DOHH2 (cell line): ENCODE data around the gene DHCR24.
"Not testable (repeated sequence)": the region's sequence is repeated elsewhere in the genome, so short reads cannot be mapped to it uniquely, and the experiment has no call there.

Experiments
- H3F3A ChIP-seq: fragments of 200-600 bp; sonication (generic), shearing (Covaris generic); 2 replicates; pipeline ENCODE4 v1.6.0; 2016; ENCODE audit warnings: antibody characterized with exemption, mild to moderate bottlenecking; ENCODE audit not compliant: control insufficient read depth, insufficient read depth
- H3K27ac ChIP-seq: fragments of 200-600 bp; sonication (generic); 2 replicates; pipeline ENCODE4 v1.5.1; 2014; ENCODE audit warnings: low read depth, mild to moderate bottlenecking, low read length, moderate library complexity
- H3K27me3 ChIP-seq: fragments of 200-600 bp; sonication (generic); 2 replicates; pipeline ENCODE4 v1.6.1; 2014; ENCODE audit warnings: mild to moderate bottlenecking, low read length, mixed read lengths; ENCODE audit not compliant: control insufficient read depth
- H3K36me3 ChIP-seq: fragments of 200-600 bp; sonication (generic); 2 replicates; pipeline ENCODE4 v1.6.1; 2014; ENCODE audit warnings: mild to moderate bottlenecking, low read length, moderate library complexity, mixed read lengths; ENCODE audit not compliant: control insufficient read depth
- H3K4me1 ChIP-seq: fragments of 200-600 bp; sonication (generic); 2 replicates; pipeline ENCODE4 v1.6.1; 2014; ENCODE audit warnings: mild to moderate bottlenecking, low read length, mixed read lengths; ENCODE audit not compliant: control insufficient read depth
- H3K4me2 ChIP-seq: fragments of 200-600 bp; sonication (generic); 2 replicates; pipeline ENCODE4 v1.6.0; 2014; ENCODE audit warnings: mild to moderate bottlenecking, low read length, moderate library complexity
- H3K4me3 ChIP-seq: fragments of 200-600 bp; sonication (generic); 2 replicates; pipeline ENCODE4 v1.5.1; 2014; ENCODE audit warnings: mild to moderate bottlenecking, low read length, mixed read lengths
- H3K79me2 ChIP-seq: fragments of 200-600 bp; sonication (generic); 2 replicates; pipeline ENCODE4 v1.6.1; 2014; ENCODE audit warnings: mild to moderate bottlenecking, low read length, mixed read lengths; ENCODE audit not compliant: control insufficient read depth
- H3K9me2 ChIP-seq: fragments of 200-600 bp; sonication (generic); replicated peaks from 2 replicates; pipeline ENCODE4 v1.6.1; 2014; ENCODE audit warnings: mild to moderate bottlenecking, low read length, mixed read lengths; ENCODE audit not compliant: control insufficient read depth
- H3K9me3 ChIP-seq: fragments of 200-600 bp; sonication (generic); 2 replicates; pipeline ENCODE4 v1.6.1; 2014; ENCODE audit warnings: antibody characterized with exemption, low read length, mixed read lengths; ENCODE audit not compliant: control insufficient read depth, insufficient read depth
- H4K20me1 ChIP-seq: fragments of 200-600 bp; sonication (generic); 2 replicates; pipeline ENCODE4 v1.6.0; 2014; ENCODE audit warnings: low read depth, mild to moderate bottlenecking, antibody characterized with exemption, low read length, moderate library complexity; ENCODE audit not compliant: control insufficient read depth, insufficient read depth
- CTCF ChIP-seq: fragments of 200-600 bp; sonication (generic); IDR thresholded peaks from one replicate; pipeline ENCODE4 v1.5.1; 2014; ENCODE audit warnings: antibody characterized with exemption, mild to moderate bottlenecking, low read depth, low read length; ENCODE audit not compliant: poor library complexity, severe bottlenecking
- EZH2phosphoT487 ChIP-seq: fragments of 200-600 bp; sonication (generic); IDR thresholded peaks from 2 replicates; pipeline ENCODE4 v1.6.1; 2017; ENCODE audit warnings: borderline replicate concordance, mild to moderate bottlenecking, antibody characterized with exemption, low read length, moderate library complexity, mixed read lengths

DHCR24 gene

DNA sequence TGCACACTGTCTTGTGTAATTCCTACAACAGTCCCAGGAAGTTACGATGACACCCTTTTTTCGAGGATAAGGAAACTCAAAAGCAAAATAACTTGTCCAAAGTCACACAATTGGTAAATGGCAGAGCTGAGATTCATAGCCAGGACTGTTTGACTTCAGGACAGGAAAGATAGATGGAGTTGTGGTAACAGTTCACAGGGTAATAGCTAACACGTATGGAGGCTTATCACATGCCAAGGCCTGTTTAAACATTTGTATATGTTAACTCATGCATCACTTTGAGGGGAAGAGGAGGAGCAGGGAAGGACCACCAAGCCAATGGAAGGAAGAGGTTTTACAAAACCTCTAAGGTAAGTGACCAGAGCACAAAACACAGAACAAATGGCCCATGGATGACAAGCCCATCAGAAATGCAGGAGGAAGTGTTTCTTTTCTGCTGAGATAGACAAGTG lies 2.8 kb downstream of the DHCR24 start:
- no peaks in the 10 kb centered on the region for H3F3A ChIP-seq
- H3K27ac ChIP-seq = no peak overlapping the region
- peaks cover 69% of the 10 kb centered on the region for H3K4me1 ChIP-seq
- peaks cover 30% of the 10 kb centered on the region for H4K20me1 ChIP-seq
- H3K9me2 ChIP-seq = no peaks in the 10 kb centered on the region
- H3K79me2 ChIP-seq = peaks cover 88% of the 10 kb centered on the region
- peaks cover 8% of the 10 kb centered on the region; the same call in 1 of the 2 replicates for H3K9me3 ChIP-seq
- no peaks in the 10 kb centered on the region for H3K27me3 ChIP-seq
- peak overlapping the region; percentile 92; the same call in 1 of the 2 replicates for H3K4me3 ChIP-seq
- H3K4me2 ChIP-seq = peak overlapping the region; percentile 100
- H3K36me3 ChIP-seq = peaks cover 78% of the 10 kb centered on the region
- TF ChIP-seq EZH2phosphoT487 (no peak), CTCF (no peak)

- peaks cover 94% of the 10 kb centered on the region for H3K79me2 ChIP-seq
- peaks cover 69% of the 10 kb centered on the region for H3K4me1 ChIP-seq
- H3K4me3 ChIP-seq = peak overlapping the region; percentile 92; the same call in 1 of the 2 replicates
- H3K4me2 ChIP-seq = peak overlapping the region; percentile 100
- TF ChIP-seq EZH2phosphoT487 (no peak), CTCF (no peak)
- no peak overlapping the region for H3K27ac ChIP-seq
- H3K9me2 ChIP-seq = no peaks in the 10 kb centered on the region
- H4K20me1 ChIP-seq = peaks cover 30% of the 10 kb centered on the region
- no peaks in the 10 kb centered on the region for H3F3A ChIP-seq
- peaks cover 84% of the 10 kb centered on the region for H3K36me3 ChIP-seq
- H3K9me3 ChIP-seq = peaks cover 8% of the 10 kb centered on the region; the same call in 1 of the 2 replicates
- no peaks in the 10 kb centered on the region for H3K27me3 ChIP-seq
Observed at GRCh38 chr1:54883349-54884102, 3.5 kb downstream of the DHCR24 start.

DNA sequence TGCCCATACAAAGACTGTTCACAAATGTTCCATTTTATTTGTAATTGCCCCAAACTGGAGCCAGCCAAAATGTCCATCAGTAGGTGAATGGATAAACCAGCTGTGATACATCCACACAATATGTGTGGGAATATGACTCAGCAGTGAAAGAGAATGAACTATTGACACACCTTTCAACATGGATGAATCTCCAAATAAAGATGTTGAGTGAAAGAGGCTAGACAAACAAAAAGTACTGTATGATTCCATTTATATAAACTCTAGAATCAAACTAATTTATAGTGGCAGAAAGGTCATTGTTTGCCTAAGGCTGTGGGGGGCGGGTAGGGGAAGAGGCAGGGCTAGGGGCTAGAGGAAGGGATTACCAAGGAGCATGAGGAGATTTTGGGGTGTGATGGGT lies 4.5 kb downstream of the DHCR24 start:
- Histone ChIP-seq H3K9me2 (no peaks in the 10 kb centered on the region), H3K79me2 (peaks cover 96% of the 10 kb centered on the region), H3K36me3 (peaks cover 91% of the 10 kb centered on the region), H3K27ac (no peak overlapping the region), H3K27me3 (no peaks in the 10 kb centered on the region), H3F3A (no peaks in the 10 kb centered on the region), H3K4me3 (no peak overlapping the region), H3K4me2 (peak overlapping the region; percentile 9; the same call in 1 of the 2 replicates), H4K20me1 (peaks cover 30% of the 10 kb centered on the region), H3K4me1 (peaks cover 59% of the 10 kb centered on the region), H3K9me3 (peaks cover 8% of the 10 kb centered on the region; the same call in 1 of the 2 replicates)
- TF ChIP-seq EZH2phosphoT487 = no peak
- TF ChIP-seq CTCF = no peak

DNA sequence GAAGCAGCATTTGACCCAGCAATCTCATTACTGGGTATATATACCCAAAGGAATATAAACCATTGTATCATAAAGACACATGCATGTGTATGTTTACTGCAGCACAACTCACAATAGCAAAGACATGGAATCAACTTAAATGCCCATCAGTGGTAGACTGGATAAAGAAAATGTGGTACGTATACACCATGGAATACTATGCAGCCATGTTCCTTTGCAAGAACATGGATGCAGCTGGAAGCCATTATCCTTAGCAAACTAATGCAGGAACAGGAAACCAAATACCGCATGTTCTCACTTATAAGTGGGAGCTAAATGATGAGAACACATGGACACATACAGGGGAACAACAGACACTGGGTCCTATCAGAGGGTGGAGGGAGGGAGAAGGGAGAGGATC lies 5.4 kb downstream of the DHCR24 start:
- not testable (repeated sequence) for H3K4me3 ChIP-seq, H3K27ac ChIP-seq, H3K9me3 ChIP-seq, H3F3A ChIP-seq, H3K27me3 ChIP-seq, H3K9me2 ChIP-seq
- peaks cover 99% of the 10 kb centered on the region for H3K79me2 ChIP-seq
- H4K20me1 ChIP-seq = peaks cover 30% of the 10 kb centered on the region
- peaks cover 58% of the 10 kb centered on the region for H3K4me1 ChIP-seq
- peak overlapping the region; percentile 32 for H3K4me2 ChIP-seq
- H3K36me3 ChIP-seq = peaks cover 96% of the 10 kb centered on the region
